IPS-20b (cell line): ENCODE measurements around the gene KAT2B.
"Not testable (repeated sequence)": the region's sequence is repeated elsewhere in the genome, so short reads cannot be mapped to it uniquely, and the experiment has no call there.

Experiments used
- H3K27ac ChIP-seq: one replicate; pipeline ENCODE4 v1.5.1; 2013; ENCODE audit warnings: low read length
- H3K27me3 ChIP-seq: 2 replicates; pipeline ENCODE4 v1.6.1; 2013; ENCODE audit warnings: mild to moderate bottlenecking, low read length, inconsistent platforms; ENCODE audit not compliant: insufficient read depth
- H3K36me3 ChIP-seq: 2 replicates; pipeline ENCODE4 v1.6.1; 2013; ENCODE audit warnings: low read depth, mild to moderate bottlenecking, inconsistent platforms, low read length, moderate library complexity; ENCODE audit not compliant: insufficient read depth
- H3K4me1 ChIP-seq: 2 replicates; pipeline ENCODE4 v1.6.1; 2013; ENCODE audit warnings: mild to moderate bottlenecking, control low read depth, inconsistent platforms, low read length, moderate library complexity; ENCODE audit not compliant: insufficient read depth
- H3K4me3 ChIP-seq: 2 replicates; pipeline ENCODE4 v1.5.1; 2013; ENCODE audit warnings: mild to moderate bottlenecking, low read length, inconsistent platforms
- H3K9ac ChIP-seq: 2 replicates; pipeline ENCODE4 v1.6.1; 2013; ENCODE audit warnings: low read depth, mild to moderate bottlenecking, inconsistent platforms, low read length, moderate library complexity
- H3K9me3 ChIP-seq: 2 replicates; pipeline ENCODE4 v1.6.1; 2013; ENCODE audit warnings: mild to moderate bottlenecking, low read depth, low read length, inconsistent platforms; ENCODE audit not compliant: insufficient read depth

The KAT2B gene

GRCh38 chr3:20039765-20040547 lies at the start of gene KAT2B:
TSS of gene KAT2B (plus strand) at chr3:20040446. CDS start at chr3:20040478, 32 bp downstream.
- H3K36me3 ChIP-seq, result no peaks in the 10 kb centered on the region
- H3K9me3 ChIP-seq, result no peaks in the 10 kb centered on the region
- peak within 1 kb of the TSS; percentile 53; the same call in 1 of the 2 replicates for H3K9ac ChIP-seq
- H3K4me1 ChIP-seq, result peaks cover 6% of the 10 kb centered on the region; the same call in 1 of the 2 replicates
- peak within 1 kb of the TSS; percentile 86 for H3K4me3 ChIP-seq
- H3K27ac ChIP-seq, result no peak within 1 kb of the TSS
- peaks cover 31% of the 10 kb centered on the region for H3K27me3 ChIP-seq

- Histone ChIP-seq H3K9ac (no peak overlapping the region), H3K27ac (no peak overlapping the region), H3K36me3 (no peaks in the 10 kb centered on the region), H3K27me3 (no peaks in the 10 kb centered on the region), H3K9me3 (no peaks in the 10 kb centered on the region), H3K4me1 (no peaks in the 10 kb centered on the region), H3K4me3 (no peak overlapping the region)
Measured at GRCh38 chr3:19994796-19995195, 45.5 kb upstream of the KAT2B start.

GRCh38 chr3:19997502-19997901 lies 42.7 kb upstream of the KAT2B start:
- no peaks in the 10 kb centered on the region for H3K27me3 ChIP-seq

GRCh38 chr3:20001932-20002331 lies 38.3 kb upstream of the KAT2B start:
- Histone ChIP-seq H3K36me3 (no peaks in the 10 kb centered on the region), H3K4me1 (no peaks in the 10 kb centered on the region), H3K27ac (no peak overlapping the region), H3K9ac (no peak overlapping the region), H3K9me3 (no peaks in the 10 kb centered on the region), H3K27me3 (no peaks in the 10 kb centered on the region), H3K4me3 (no peak overlapping the region)

More at GRCh38 chr3:19997502-19997901, 42.7 kb upstream of the KAT2B start:
- no peaks in the 10 kb centered on the region for H3K9me3 ChIP-seq
- no peaks in the 10 kb centered on the region for H3K4me1 ChIP-seq
- H3K9ac ChIP-seq, result no peak overlapping the region
- no peak overlapping the region for H3K27ac ChIP-seq
- H3K36me3 ChIP-seq, result no peaks in the 10 kb centered on the region
- no peak overlapping the region for H3K4me3 ChIP-seq

GRCh38 chr3:20007960-20008359 lies 32.3 kb upstream of the KAT2B start:
- Histone ChIP-seq H3K9me3 (no peaks in the 10 kb centered on the region), H3K27ac (no peak overlapping the region), H3K27me3 (no peaks in the 10 kb centered on the region), H3K4me1 (no peaks in the 10 kb centered on the region), H3K36me3 (no peaks in the 10 kb centered on the region), H3K4me3 (no peak overlapping the region), H3K9ac (no peak overlapping the region)

GRCh38 chr3:20008646-20009045 lies 31.6 kb upstream of the KAT2B start:
- no peak overlapping the region for H3K4me3 ChIP-seq
- no peak overlapping the region for H3K27ac ChIP-seq
- no peaks in the 10 kb centered on the region for H3K36me3 ChIP-seq
- no peaks in the 10 kb centered on the region for H3K9me3 ChIP-seq
- no peak overlapping the region for H3K9ac ChIP-seq
- H3K27me3 ChIP-seq, result no peaks in the 10 kb centered on the region
- no peaks in the 10 kb centered on the region for H3K4me1 ChIP-seq

- no peak within 1 kb of the TSS for H3K4me3 ChIP-seq
- no peaks in the 10 kb centered on the region for H3K27me3 ChIP-seq
- H3K27ac ChIP-seq, result no peak within 1 kb of the TSS
- no peaks in the 10 kb centered on the region for H3K4me1 ChIP-seq
- no peaks in the 10 kb centered on the region for H3K36me3 ChIP-seq
- no peaks in the 10 kb centered on the region for H3K9me3 ChIP-seq
- no peak within 1 kb of the TSS for H3K9ac ChIP-seq
Measured at GRCh38 chr3:20012164-20012563, 28.1 kb upstream of the KAT2B start, which contains the start of gene PP2D1. TSS of gene PP2D1 (minus strand) at chr3:20012264. CDS start at chr3:20012072, 192 bp downstream.

GRCh38 chr3:20013396-20013795 lies 26.9 kb upstream of the KAT2B start:
- Histone ChIP-seq H3K27me3 (no peaks in the 10 kb centered on the region), H3K4me3 (no peak overlapping the region), H3K9me3 (no peaks in the 10 kb centered on the region), H3K9ac (no peak overlapping the region), H3K27ac (no peak overlapping the region), H3K4me1 (no peaks in the 10 kb centered on the region), H3K36me3 (no peaks in the 10 kb centered on the region)

- Histone ChIP-seq H3K27ac (no peak overlapping the region), H3K9ac (no peak overlapping the region), H3K9me3 (no peaks in the 10 kb centered on the region), H3K4me3 (no peak overlapping the region), H3K36me3 (no peaks in the 10 kb centered on the region), H3K27me3 (no peaks in the 10 kb centered on the region), H3K4me1 (no peaks in the 10 kb centered on the region)
Measured at GRCh38 chr3:20015525-20015924, 24.7 kb upstream of the KAT2B start.

- H3K27ac ChIP-seq, H3K36me3 ChIP-seq, H3K4me3 ChIP-seq, H3K4me1 ChIP-seq, H3K9ac ChIP-seq, H3K27me3 ChIP-seq, H3K9me3 ChIP-seq: not testable (repeated sequence)
Measured at GRCh38 chr3:20016076-20016475, 24.2 kb upstream of the KAT2B start.

GRCh38 chr3:20022954-20023622 lies 17.2 kb upstream of the KAT2B start:
- Histone ChIP-seq H3K4me3 (no peak overlapping the region), H3K27me3 (no peaks in the 10 kb centered on the region), H3K9ac (no peak overlapping the region), H3K27ac (no peak overlapping the region), H3K4me1 (no peaks in the 10 kb centered on the region), H3K9me3 (no peaks in the 10 kb centered on the region), H3K36me3 (no peaks in the 10 kb centered on the region)
